ENCODE measurements around the gene ZNF345.

Gene ZNF345

DNA sequence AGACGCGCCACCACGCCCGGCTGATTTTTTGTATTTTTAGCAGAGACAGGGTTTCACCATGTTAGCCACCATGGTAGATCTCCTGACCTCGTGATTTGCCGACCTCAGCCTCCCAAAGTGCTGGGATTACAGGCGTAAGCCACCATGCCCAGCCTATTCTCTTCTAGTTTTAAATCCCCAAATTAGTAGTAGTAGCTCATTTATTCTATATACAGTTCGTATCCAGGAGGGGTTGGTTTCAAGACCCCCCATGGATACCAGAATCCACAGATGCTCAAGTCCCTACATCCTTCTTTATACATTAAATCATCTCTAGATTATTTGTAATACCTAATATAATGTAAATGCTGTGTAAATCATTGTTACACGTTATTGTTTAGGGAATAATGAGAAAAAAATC lies 67.4 kb downstream of the ZNF345 start:
- DNase-seq (ENCODE audit: low read depth): no peak
